GM18868 (cell line): Measurements from ENCODE around the gene PBX1.

Experiments
- ATAC-seq: cut with Tn5 transposase; IDR thresholded peaks from one replicate; pipeline ENCODE4 v1.9.1; 2021; ENCODE audit warnings: mild to moderate bottlenecking, moderate library complexity; ENCODE audit not compliant: unreplicated experiment

PBX1 gene

GRCh38 chr1:164746632-164747031, 187.6 kb downstream of the PBX1 start:
- no peak for ATAC-seq

GRCh38 chr1:164748253-164748899, 189.4 kb downstream of the PBX1 start:
- ATAC-seq: no peak

GRCh38 chr1:164753521-164754077, 194.6 kb downstream of the PBX1 start:
- no peak for ATAC-seq

GRCh38 chr1:164754088-164754600, 195.2 kb downstream of the PBX1 start:
- ATAC-seq: no peak

- no peak for ATAC-seq
These were observed 196.7 kb downstream of the PBX1 start for GRCh38 chr1:164755690-164756089.

GRCh38 chr1:164756741-164757140, 197.8 kb downstream of the PBX1 start:
- no peak for ATAC-seq

GRCh38 chr1:164757625-164758024, 198.6 kb downstream of the PBX1 start:
- no peak for ATAC-seq

- no peak for ATAC-seq
These were observed 200.3 kb downstream of the PBX1 start for GRCh38 chr1:164759144-164759920.

- no peak for ATAC-seq
These were observed 201.0 kb downstream of the PBX1 start for GRCh38 chr1:164759979-164760469.

GRCh38 chr1:164760569-164760968, 201.6 kb downstream of the PBX1 start:
- ATAC-seq: no peak

- no peak for ATAC-seq
These were observed 202.0 kb downstream of the PBX1 start for GRCh38 chr1:164761009-164761408.

GRCh38 chr1:164763098-164763497, 204.1 kb downstream of the PBX1 start:
- ATAC-seq: no peak

- no peak for ATAC-seq
These were observed 205.3 kb downstream of the PBX1 start for GRCh38 chr1:164764333-164764732.

- ATAC-seq: no peak
These were observed 206.6 kb downstream of the PBX1 start for GRCh38 chr1:164765557-164765956.

GRCh38 chr1:164765992-164766720, 207.2 kb downstream of the PBX1 start:
- ATAC-seq: no peak

GRCh38 chr1:164767752-164768402, 208.9 kb downstream of the PBX1 start:
- no peak for ATAC-seq

- no peak for ATAC-seq
These were observed 209.6 kb downstream of the PBX1 start for GRCh38 chr1:164768619-164769018.

GRCh38 chr1:164769486-164770130, 210.6 kb downstream of the PBX1 start:
- no peak for ATAC-seq

GRCh38 chr1:164770131-164770529, 211.1 kb downstream of the PBX1 start:
- no peak for ATAC-seq

GRCh38 chr1:164771041-164771618, 212.1 kb downstream of the PBX1 start:
- no peak for ATAC-seq
